Measurements from ENCODE around the gene KLRC4.

Gene KLRC4

DNA sequence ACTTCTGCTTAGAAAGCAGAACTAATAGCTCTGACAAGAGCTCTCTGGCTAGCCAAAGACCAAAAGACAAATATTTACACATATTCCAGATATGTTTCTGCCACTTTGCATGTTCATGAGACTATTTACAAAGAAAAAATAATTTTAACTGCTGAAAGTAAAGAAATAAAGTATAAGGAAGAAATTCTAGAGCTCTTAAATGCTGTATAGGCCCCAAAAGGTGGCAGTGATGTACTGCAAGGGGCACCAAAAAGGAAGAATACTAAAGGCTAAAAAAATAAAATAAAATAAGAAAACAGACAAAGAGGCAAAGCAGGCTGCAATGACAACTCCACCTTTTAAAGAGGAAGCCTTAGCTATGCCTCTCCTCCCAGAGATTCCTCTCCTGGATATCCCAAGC lies 42.7 kb downstream of the KLRC4 start:
- no peak for DNase-seq

DNA sequence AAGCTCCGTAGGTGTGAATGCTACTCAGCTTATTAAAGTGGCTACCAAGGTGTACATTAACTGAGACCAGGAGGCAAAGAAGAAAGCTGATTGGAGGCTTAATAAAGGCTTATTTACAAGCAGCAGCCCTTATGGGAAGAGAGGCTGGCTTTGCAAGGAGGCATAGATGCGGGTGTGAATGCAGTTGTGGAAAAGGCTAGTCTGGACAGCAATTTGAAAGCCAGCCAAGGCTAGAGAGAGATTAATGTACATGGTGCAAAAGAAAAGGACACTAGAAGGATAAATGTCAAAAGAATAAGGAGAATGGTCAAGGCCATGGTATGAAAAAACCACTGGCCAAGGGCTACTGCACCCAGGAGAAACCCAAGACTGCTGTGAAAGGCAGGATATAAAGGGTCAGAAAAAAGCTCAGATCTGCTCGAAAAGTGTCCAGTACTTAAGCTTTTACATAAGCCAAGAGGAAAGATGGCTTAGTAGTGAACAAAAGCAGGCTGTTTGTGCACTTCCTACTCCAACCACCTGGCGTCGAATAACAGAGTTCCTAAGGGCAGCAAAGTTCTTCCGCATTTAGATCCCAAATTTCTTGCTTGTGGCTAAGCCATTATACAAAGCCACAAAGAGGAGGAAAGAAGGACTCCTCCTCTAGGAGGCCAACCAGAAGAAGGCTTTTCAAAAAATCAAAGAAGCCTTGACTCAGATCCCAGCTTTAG lies 43.7 kb downstream of the KLRC4 start:
- DNase-seq, result no peak

DNA sequence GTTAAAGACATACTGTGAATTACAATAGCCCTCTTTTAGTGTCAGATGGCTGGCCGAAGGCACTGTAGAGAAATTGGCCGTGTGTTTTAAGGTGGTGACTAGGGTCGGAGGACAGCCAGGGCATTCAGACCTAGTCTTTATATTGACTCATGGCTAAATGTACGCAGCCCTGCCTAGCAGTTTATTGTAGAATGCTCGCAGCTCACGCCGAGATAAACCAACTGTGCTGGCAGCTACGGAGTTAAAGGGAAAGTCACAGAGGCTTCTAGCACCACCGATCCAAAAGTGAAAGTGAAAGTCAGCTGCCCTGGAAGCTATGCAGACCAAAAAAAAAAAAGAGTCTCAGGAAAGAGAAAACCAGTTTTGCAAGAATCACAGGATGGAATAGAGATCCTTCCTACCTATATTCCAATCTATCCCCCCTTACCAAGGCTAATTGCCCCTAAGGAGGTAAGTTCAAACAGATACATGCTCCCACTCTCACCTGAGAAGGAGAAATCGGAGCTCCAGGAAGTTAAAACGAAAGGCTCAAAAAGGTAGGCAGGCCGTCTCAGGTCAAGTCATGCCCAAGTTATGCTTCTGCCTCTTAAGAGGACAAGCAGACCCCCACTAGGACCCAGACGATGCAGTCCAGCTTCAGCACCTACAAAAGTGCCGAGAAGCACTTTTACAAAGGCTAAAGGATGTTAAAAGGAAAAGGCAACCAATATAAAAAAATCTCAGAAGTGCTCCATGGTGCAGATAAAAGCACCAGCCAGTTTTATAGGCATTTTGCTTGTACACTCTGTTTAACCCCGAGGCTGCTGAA lies 44.5 kb downstream of the KLRC4 start:
- peak; percentile 70 for DNase-seq

DNA sequence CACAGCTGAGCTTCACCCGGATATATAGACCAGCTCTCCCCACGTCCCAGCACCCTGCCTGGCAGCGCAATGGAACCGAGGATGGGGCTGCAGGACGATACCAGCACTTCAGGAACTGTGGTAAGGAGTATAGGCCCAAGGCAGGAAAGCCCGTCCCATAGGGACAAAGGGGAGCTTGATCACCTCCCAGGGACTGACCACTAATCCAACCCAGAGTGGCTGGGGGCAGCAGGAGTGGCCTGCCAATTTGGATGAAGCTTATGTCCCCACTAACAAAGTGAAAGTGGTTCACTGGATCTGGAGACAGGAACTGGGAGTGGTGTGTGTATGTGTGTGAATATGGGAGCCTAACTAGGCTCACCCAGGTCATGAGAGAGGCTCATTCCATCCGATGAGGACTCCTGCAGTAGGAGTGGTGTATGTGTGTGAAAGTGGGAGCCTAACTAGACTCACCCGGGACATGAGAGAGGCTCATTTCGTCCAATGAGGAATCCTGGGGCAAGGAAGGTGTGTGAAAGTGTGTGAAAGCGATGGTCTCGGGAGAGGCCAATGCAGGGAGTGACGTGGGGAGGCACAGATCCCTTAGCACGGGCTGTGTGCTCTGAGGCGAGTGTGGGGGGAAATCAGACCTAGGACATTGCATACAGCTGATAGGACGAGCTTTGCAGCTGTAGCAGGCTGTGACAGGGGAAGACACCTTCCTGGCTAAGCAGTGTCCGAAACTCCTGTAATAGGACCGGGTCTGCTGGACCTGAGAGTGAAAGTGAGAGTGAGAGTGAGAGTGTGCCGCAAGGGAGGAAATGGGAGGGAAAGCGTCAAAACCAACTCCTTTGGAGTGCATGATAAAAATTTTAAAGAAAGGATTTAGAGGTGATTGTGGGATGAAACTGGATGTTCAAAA lies 45.4 kb downstream of the KLRC4 start:
- peak; percentile 68 for DNase-seq

DNA sequence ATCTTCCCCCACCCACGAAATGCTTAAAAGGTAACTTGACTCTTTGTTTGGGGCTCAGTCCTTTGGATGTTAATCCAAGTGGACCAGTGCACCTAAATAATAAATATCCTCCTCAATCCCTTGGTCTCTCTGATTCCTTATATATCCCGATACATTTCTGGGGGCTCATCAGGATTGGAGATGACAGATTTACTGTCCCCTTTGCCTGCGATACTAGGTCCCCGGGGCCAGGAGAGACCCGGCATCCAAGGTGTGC lies 46.0 kb downstream of the KLRC4 start:
- DNase-seq, result no peak

DNA sequence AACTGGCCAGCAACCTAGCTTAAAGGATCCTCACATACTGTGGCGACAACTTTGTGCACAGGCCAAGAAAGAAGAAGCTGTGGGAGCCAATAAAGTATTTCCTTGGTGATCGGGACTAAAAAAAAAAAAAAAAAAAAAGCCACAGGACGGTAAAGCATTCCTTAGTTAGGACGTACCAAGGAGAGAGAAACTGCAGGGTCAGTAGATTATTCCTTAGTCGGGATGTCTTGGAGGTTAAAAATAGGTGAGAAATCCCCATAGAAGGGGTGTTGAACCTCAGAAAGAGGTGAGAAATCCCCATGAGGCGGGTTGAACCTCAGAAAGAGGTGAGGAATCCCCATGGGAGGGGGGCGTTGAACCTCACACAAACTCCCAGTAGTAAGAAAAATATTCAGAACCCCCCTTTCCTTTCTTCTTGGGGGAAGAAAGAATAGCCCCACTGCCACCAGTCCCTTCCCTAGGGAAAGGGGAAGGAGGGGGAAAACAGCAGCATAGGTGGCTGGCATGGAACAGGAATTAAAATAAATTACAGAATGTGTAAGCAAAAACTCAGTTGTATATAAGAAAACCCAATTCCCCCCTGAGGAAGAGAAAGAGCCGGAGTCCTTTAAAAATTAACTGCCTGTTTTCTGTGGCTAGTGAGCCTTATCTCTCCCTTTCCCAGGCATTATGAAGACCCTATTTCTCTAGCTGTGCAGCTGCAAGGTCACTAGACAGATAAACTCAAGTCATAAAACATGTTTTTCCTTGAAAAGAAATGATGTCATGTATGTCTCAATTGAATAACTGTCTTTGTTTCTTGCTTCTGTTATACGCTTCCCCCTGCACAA lies 46.5 kb downstream of the KLRC4 start:
- DNase-seq, result no peak

DNA sequence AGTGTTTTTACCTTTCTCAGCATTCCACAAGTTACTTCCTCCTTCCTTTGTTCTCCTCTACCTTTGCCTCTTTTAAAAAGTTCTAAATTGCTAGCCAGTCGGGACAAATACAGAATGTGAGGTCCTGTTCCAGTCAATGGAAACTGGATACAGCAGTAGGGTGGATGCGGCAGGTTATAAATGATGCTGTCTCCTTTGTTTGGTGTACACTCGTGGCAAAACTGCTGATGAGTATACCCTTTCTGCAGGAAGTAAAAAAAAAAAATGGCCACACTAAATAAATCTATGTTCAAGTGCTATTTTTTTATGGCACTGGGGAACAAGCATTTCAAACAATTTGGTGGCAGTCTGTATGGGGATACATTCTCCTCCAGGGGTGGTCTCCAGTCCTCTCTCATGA lies 47.2 kb downstream of the KLRC4 start:
- DNase-seq, result no peak

DNA sequence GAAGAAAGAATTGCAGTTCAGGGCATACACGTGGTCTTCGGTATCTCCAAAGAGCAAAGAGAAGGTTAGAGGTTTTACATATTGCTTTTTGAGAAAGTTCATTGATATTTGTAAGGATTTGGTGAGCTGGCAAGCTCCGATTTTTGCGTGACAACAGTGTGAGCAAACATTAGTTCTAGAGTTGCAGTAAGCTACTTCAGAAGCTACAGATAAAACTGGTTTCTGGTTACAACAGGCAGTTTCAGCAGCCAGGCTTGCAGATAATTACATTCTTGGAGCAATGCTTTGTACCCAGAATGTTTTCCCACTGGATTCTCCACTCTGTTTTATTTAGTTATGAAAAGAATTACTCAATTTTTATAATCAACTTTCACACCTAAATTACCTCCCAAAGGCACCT lies 47.9 kb downstream of the KLRC4 start:
- no peak for DNase-seq

DNA sequence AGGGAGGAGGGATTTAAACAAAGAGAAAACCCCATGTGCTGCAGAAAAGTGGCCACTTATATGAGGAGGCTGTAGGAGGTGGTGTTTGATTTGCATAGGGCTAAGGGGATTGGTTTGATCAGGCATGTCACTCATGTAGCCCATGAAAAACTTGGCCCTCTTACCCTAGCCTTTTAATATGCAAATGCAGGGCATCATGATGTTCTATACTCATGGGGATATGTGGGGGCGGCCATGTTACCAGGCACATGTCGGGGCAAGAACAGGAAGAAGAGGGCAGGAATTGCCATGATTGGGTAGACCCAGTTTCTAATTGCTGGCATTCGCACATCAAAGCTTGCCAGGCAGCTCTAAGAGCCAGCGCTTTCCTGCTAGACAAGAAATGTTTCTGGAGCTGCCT lies 48.5 kb downstream of the KLRC4 start:
- no peak for DNase-seq

DNA sequence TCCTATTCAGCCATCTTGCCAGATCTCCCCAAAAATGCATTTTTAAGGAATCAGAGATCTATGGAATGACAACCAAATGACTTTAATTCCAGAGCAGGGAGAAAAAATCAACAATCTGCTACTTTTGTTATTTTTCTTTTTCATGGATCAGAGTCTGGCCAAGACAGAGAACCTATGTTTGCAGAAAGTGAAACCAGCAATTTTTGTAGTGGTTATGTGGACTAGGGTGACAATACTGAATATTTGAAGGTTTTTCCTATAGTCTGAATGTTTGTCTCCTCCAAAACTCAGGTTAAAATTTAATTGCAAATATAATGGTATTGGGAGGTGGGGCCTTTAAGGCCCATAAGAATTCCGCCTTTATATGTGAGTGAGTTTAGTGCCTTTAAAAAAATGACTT lies 50.6 kb downstream of the KLRC4 start:
- DNase-seq, result no peak

DNA sequence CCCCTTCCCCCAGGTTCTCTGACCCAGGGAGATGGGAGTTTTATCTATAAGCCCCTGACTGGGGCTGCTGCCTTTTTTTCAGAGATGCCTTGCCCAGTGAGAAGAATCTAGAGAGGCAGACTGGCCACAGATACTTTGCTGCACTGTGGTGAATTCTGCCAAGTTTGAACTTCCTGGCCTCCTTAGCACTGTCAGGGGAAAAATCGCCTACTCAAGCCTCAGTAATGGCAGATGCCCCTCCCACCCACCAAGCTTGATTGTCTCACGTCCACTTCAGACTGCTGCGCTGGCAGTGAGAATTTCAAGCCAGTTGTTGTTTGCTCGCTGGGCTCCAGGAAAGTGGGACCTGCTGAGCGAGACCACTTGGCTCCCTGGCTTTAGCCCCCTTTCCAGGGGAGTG lies 51.4 kb downstream of the KLRC4 start:
- DNase-seq, result no peak
